CD4-positive, alpha-beta T cell treated with Interleukin-4 for 1 hour (primary cell): ENCODE data around the gene PRKD1.
"Not testable (repeated sequence)": the region's sequence is repeated elsewhere in the genome, so short reads cannot be mapped to it uniquely, and the experiment has no call there.

Experiments used
- DNase-seq, 2 donors: peaks; one replicate each; pipeline ENCODE4 v3.0.0-alpha.2; 2020 to 2022

The PRKD1 gene

DNA sequence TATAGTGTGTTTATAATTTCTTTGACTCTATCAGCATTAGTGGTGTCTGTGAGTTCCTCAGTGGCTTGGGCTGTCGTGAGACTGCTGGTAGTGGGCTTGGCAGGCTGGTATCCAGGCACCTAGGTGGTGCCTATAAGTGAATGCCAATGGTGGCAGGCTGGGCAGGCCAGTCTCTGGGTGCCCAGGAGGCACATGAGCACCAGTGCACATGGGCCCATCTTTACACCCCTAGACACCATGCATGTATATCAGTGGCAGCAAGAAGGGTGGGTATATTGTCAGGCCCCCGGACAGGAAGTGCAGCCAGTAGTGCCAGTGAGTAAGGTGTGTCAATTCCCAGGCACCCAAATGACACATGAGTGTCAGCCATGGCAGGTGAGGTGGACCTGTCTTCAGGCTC is 138.2 kb downstream of the PRKD1 start:
- no peak for DNase-seq

DNA sequence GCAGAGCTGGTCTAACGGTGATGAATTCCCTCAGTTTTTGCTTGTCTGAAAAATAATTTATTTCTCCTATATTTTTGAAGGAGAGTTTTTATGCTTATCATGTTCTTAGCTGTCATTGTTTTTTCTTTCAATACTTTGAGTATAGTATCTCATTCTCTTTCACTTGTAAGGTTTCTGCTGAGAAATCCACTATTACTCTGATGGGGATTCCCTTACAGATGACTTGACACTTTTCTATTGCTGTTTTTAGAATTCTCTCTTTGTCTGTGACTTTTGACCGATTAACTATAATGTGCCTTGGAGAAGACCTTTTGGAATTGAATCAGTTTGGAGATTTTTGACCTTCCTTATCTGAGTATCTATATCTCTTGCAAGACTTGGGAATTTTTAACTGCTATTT is 139.6 kb downstream of the PRKD1 start:
- no peak for DNase-seq

DNA sequence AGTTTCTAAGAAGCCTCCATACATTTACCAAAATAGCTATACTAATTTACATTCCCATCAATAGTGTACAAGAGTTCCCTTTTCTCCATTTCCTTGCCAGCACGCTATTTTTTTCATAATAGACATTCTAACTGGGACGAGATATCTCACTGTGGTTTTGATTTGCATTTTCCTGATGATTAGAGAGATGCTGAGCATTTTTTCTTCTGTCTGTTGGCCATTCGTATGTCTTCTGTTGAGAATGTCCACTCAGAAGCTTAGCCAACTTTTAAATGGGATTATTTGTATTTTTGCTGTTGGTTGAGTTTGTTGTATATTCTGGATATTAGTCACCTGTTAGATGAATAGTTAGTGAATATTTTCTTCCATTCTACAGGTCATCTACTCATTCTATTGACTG is 144.1 kb downstream of the PRKD1 start:
- no peak for DNase-seq

DNA sequence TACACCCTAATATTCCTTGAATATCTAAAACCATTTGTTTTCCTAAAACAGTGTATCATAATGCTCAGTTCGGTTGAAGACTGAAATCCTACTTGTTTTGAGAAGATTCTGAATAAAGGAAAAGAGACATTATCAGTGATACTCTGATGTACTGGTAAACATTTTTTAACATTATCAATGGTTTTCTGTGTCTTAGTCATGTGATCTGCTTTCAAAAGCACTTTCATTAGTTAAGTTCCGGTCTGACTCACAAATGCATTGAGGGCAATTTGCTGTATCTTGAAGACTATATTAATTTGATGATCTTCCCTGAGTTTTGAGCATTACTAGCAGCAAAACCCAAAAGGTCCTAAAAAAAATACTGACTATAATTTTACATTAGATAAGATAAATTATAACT is 145.6 kb downstream of the PRKD1 start:
- no peak for DNase-seq

DNA sequence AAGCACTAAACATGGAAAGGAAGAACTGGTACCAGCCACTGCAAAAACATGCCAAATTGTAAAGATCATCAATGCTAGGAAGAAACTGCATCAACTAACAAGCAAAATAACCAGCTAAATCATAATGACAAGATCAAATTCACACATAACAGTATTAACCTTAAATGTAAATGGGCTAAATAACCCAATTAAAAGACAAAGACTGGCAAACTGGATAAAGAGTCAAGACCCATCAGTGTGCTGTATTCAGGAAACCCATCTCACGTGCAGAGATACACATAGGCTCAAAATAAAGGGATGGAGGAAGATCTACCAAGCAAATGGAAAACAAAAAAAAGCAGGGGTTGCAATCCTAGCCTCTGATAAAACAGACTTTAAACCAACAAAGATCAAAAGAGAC is 150.5 kb downstream of the PRKD1 start:
- DNase-seq: not testable (repeated sequence)

DNA sequence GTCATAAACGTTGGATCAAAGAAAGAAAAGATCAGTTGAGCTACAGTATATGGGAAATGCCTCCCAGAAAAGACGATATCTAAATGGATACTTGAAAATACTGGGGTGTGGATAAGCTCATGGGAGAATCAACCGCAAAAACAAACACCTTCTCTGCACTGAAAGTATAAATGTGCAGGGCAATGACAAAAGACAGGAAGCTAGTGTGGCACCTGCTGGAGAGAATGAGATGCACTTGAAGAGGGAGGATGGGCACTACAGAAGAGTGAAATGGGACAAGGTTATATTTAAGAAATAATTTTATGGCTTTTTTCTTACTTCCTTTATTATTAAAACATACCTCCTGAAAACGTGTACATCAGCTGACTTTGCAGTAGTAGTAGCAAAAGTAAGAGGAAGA is 153.7 kb downstream of the PRKD1 start:
- no peak for DNase-seq

DNA sequence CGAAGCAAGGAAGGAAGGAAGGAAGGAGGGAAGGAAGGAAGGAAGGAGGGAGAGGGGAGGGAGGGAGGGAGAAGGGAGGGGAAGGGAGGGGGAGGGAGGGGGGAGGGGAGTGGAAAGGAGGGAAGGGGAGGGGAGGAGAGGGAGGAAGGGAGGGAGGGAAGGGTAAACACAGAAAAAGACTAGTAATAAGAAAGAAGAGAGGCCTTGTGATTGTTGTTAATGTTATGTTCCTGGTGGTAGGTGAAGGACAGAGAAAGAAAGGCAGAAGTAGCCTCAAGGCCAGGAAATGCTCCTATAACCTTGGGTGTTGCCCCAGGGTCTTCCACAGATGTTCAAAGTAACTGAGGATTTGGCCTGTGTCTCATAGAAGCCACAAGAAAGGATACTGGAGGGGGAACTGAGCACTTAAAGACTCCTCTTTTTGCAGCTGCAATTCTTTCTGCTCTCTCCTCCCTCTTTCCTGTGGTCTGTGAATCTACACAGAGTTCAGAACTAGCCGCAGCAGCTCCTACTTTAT is 164.2 kb downstream of the PRKD1 start:
- no peak for DNase-seq

DNA sequence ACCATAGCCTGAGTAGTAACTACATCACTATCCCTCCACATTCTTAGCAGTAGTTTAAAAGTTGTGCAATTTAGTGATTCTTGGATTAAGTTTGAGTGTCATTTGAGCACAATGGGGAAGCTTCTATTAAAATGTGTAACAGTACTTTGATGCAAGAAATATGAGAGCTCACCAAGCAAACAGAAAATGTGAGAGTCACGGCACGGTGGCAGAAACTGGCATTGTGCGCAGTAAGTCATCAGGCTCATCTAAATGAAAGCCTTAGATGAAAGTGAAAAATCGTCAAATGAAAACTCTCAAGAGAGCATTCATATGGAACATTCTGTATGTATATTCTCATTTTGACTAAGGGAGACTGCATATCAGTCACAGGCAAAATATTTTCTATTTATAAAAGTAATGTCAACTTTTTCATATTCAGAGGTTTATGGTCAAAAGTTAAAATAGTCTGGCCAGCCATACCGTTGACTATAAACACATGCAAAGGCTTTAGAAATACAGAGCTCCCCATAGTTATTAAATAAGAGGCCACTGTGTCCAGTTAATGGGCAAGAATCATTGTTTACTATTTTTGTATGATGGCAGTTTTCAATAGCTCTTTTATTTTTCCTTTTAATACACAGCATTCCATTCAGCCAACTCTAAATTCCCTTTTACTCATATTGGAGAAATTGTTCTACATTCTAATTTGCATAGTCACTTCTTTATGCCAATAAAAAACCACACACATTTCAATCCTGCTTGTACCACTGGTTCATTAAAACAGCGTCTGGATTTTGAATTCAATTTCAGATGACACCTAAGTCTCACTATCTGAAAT is 167.9 kb downstream of the PRKD1 start:
- DNase-seq: no peak

DNA sequence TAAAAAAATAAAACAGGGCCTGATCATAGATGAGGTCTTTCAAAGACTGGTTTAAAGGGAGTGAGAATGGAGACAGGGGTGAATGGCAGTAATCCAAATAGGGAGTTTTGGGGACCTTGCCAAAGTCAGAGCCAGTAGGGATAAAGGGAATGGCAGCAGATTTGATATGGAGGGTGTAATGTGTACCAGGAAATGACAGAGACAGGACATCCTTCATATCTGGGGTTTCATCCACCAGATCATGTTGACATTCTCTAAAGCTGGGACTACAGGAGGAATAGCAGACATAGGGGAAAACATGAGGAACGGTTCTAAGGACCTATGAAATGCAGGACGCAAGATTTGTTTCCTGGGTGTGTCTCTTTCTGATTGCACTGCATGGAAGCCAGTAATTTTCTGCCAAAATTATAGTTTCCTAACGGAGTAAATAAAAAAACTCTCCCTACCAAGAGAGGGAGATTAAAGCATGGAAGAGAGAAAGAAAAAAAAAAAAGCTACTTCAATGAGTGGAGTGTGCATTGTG is 169.9 kb downstream of the PRKD1 start:
- no peak for DNase-seq

DNA sequence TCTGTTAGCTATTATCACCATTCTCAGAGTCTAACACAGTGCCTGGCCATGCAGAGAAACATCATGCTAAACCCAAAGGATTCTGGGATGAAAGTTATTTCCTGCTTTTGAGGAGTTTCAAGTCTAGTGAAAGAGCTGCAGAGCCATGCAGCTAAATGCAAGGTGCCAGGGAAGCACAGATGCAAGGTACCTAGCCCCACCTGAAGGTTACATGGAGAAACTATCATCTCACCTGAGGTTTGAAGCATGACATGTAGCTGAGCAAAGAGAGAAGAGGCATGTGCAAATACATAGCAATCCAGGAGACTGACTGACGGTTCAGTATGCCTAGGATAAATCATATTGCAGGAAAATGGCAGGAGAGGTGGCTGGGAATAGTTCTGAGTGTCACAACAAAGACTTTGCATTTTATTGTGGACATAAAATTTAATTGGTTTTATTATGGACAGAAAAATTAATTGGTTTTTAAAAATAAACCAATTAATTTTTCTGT is 170.4 kb downstream of the PRKD1 start:
- DNase-seq: no peak

DNA sequence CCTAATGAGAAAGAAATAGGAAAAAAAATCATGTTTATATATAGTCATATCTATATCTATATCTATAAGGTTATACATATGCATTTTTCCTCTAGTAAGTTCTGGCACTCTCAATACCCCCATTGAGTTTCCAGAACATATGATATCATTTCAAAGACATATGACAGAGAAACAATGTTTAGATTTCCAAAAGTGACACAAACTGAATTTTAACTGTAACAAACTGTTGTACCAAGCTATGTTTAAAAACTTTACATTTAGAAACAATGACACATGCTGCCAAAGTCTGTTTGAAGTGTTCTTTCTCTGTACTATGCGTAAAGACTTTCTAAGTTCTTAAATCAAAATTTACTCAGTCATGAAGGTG is 171.6 kb downstream of the PRKD1 start:
- no peak for DNase-seq

DNA sequence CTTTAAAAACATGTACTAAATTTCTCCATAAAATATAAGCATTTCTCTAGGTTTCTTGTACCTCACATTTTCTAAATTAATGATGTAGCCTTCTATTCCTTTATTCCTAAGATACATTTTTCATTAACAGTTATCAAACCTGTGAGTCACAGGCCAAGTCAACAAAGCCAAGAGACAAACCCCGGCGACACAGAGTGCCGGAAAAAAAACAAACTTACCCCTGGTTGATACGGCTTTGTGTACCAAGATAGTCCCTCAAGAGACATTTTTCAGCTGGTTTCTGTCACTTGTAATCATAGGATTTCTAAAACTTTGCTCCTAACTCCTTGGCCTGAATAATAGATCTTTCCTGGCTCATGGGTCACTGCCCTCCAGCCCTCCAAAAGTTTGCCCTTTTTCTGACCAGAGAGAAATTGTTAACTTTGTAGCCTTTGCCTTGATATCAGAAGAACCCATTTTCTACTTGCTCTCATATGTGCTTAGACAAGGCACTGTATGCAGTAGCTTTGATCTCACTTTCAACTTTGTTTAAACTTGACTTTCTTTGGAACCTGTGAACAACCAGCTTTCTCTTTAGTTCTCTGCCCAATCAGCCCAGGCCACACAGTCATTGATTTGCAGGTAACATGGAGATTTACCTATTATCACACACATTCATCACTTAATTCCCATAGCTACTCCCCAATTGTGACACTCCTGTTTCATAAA is 172.2 kb downstream of the PRKD1 start:
- no peak for DNase-seq

DNA sequence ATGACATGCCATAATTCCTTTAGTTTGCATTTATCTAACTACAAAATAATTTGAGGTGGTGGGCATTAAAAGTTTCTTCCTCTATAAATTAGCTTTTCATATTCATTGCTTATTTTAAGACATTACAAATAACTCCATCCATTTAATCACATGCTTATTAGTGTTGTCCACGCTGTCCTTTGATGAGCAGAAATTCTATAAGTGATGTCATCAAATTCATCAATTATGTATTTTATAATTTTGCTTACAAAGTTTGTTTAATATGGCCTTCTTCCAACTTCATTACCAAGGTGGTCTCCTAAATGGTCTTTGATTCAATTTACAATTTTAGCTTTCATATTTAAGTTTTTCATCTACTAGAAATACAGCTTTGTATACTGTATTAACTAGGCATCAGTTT is 173.5 kb downstream of the PRKD1 start:
- no peak for DNase-seq

DNA sequence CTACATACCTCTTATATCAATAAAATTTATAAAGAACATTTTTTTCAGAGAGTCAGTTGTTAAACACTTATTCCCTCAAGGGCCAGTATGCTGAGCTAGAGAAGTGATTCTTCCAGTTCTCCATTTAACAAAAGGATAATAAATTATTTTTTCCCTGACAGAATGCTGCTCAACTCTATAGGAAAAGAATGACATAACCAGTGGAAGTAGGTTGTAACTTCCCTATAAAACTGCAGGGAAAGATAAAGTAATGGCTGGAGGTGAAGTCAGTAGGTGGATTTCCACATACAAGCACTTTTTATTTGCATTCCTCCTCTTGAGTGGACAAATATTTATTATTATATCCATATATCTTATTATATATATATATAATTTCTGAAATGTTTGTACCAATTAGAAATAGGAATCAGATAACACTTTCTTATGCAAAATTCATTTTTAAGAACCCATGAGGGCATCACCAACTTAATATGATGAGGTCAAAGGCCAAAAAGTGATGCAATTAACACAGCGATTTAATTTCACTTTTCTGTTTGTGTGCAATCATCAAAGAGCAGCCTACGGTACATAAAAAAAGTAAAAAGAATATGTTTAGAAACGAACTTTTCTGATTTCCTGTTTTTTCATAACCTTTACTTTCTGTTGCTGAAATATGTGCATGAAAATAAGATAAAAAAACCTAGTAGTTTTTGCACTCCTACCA is 175.3 kb downstream of the PRKD1 start:
- no peak for DNase-seq

DNA sequence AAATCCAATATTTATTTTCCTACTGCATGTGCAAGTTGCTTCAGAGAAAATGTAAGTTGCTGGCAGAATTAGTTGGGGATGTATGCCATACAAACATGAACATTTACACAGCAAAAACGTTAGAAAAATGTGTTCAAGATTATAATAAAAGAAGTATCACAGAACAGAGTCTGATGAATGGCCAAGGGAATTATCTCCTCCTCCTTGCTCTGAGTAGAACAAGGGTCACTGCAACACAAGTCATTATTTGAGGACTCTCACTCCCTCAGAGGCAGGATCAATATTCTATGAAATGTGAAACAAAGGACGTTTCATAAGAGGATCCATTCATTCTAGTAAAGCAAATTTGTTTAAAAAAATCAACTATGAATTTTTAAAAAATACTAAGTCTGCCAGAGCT is 177.8 kb downstream of the PRKD1 start:
- no peak for DNase-seq

DNA sequence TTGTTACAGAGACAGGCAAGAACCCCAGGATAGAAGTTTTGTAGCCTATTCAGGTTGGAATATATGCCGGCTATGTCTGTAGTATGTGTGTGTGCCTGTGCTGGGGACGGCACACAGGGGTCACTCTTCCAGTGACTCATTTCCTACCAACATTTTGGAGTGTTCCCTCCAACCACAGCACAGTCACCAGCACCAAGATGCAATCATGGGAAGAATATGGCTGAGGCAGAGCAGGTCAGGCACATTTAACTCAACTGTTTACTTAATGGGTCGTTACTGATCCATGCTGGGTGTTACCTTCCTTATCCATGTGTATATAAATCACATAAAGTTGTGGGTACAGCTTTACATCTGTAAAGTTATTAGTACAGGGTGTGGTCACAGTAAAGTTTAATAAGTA is 178.3 kb downstream of the PRKD1 start:
- no peak for DNase-seq

DNA sequence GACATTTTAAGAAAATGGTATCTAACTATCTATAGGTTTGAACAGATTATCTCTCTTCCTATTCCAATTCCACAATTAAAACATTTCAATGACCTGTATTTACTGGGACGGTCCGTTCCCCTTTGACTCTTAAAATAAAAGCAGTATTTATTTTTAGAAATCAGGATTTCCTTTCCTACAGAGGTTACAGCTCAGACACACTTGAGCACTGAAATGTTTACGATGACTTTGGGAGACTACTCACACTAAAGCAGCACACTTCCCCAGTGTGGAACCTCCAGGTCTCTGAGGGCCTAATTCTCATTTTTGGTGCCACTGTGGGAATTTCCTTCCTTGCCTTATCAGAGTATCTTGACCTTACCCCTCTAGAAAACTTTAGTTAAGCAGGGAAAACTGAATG is 181.8 kb downstream of the PRKD1 start:
- no peak for DNase-seq

DNA sequence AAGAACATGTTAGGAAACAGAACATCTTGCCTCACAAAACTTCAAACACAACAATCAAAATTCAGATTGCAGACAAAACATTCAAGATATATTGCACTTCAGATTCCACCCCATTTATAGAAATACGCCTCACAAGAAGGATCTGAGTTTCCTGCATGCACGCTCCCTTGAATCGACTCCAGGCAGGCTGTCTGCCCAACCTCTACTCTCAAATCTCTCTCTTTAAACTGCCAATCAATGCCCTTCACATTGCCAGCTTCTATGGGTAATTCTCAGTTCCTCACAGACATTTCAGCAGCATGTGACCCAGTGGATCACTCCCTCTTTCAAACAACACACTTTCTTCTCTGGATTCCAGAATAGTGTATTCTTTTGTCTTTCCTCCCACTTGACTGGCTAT is 184.1 kb downstream of the PRKD1 start:
- DNase-seq: no peak

DNA sequence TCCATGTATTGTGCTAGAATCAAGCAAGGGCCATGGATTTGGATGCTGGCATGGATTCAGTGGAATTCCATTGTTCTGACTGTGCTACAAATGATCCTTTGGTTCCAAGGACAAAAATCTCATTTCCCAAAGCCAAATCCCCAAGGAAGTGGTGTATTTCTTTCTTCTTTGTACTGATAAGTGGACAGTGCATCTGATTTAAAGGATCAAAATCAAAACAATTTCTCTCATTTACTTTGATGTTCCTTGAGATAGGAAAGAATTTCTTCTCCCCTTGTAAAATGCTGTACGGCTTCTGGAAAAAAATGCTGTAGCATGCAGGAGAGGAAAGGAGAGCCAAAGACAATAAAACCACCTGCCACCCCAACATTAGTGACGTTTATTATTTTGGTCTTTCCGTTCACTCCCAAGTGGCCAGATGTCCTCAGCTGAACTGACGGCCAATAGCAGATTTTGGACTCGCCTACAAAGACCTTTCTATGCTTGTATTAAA is 185.7 kb downstream of the PRKD1 start:
- DNase-seq: no peak

DNA sequence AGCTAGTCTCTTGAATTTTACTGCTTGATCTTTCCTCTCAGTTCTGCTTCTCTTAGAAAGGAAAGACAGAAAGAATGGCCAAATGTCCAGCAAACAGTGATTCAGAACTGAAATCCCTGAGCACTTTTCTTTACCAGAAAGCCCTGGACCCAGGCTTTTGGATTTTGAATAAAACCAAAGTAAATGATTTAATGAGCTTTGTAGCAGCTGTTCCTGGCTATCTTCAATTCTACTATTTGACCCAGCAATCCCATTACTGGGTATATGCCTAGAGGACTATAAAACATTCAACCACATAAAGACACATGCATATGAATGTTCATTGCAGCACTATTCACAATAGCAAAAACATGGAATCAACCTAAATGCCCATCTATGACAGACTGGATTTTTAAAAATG is 187.2 kb downstream of the PRKD1 start:
- DNase-seq: no peak

DNA sequence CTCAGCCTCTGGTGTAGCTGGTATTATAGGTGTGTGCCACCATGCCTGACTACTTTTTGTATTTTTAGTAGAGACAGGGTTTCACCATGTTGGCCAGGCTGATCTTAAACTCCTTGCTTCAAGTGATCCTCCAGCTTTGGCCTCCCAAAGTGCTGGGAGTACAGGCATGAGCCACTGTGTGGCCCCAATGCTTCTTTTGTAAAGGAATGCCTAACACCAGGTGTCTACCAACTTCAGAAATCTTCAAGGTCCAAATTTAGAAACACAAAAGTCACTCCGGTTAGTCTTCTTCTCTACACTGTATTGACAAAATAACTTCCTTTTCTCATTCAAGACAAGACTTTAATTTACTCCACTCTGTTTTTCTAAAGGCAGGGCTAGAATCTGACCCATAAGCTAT is 188.7 kb downstream of the PRKD1 start:
- no peak for DNase-seq

DNA sequence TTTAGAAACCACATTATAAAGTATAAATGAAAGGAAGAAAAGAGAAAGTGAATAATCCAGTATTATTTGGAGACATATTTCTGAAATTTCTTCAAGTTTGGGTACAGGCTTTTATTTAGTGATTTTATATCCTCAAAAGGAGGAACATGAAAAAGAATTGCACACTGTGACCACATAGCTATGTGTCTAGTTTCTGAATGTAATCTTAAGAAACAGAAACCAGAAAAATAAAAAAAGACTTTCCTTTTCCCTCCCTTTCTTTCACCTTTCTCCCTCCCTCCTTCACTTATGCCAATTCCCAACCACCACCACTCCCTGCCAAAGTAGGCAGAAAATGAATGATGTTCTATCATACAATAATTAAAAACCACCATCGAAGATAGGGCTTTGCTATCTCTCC is 189.6 kb downstream of the PRKD1 start:
- no peak for DNase-seq

DNA sequence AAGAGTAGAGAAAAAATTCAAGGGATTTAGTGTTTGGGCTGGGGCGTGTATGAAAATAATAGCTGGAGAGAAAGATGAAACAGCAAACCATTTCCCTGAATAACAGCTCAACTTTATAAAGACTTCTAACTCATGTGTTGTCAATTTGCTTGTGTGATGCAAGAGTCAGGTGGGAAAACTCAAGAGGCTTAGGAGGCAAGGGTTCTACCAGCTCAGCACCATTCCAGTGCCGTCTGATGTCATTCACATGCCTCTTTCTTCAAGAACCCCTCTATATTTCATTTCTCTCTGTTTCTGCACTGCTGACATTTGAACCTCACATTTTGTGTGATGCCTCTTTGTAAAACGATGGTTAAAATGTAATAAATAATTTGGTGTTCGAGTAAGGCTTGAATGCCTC is 192.2 kb downstream of the PRKD1 start:
- no peak for DNase-seq
